ENCODE results near the gene ETS2.
A peak's percentile ranks its signal among the peaks of the same experiment; 100 is the strongest.

ETS2 gene

GRCh38 chr21:38863843-38864363 lies 58.2 kb downstream of the ETS2 start:
- no peak overlapping the region for H3K4me3 ChIP-seq (ENCODE audit: low read depth, low read length)
- DNase-seq (ENCODE audit: low read depth), result no peak
- TF ChIP-seq, protein P1, sequence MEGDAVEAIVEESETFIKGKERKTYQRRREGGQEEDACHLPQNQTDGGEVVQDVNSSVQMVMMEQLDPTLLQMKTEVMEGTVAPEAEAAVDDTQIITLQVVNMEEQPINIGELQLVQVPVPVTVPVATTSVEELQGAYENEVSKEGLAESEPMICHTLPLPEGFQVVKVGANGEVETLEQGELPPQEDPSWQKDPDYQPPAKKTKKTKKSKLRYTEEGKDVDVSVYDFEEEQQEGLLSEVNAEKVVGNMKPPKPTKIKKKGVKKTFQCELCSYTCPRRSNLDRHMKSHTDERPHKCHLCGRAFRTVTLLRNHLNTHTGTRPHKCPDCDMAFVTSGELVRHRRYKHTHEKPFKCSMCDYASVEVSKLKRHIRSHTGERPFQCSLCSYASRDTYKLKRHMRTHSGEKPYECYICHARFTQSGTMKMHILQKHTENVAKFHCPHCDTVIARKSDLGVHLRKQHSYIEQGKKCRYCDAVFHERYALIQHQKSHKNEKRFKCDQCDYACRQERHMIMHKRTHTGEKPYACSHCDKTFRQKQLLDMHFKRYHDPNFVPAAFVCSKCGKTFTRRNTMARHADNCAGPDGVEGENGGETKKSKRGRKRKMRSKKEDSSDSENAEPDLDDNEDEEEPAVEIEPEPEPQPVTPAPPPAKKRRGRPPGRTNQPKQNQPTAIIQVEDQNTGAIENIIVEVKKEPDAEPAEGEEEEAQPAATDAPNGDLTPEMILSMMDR (IDR thresholded peaks at IDR 0.05; ENCODE audit: control insufficient read depth, extremely low read depth, insufficient read depth), result no peak

DNA sequence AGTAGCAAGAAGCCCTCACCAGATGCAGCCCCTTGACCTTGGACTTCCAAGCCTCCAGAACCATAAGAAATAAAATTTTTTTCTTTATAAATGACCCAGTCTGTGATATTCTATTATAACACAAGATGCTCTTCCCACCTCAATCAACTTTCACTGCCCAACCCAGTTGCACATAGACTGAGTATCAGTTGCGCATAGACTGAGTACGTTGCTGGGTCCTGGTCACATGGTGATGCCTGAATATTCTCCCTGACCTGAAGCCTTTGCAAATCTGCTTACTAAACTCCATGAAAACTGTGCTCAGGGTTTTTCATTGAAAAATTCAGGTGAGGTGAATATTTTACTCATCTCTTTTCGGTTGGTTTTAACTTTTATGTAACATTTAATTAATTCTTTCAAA lies 59.2 kb downstream of the ETS2 start:
- TF ChIP-seq, protein P1 (IDR thresholded peaks at IDR 0.05; ENCODE audit: control insufficient read depth, extremely low read depth, insufficient read depth), result no peak
- DNase-seq (ENCODE audit: low read depth), result no peak
- no peak overlapping the region for H3K4me3 ChIP-seq (ENCODE audit: low read depth, low read length)

DNA sequence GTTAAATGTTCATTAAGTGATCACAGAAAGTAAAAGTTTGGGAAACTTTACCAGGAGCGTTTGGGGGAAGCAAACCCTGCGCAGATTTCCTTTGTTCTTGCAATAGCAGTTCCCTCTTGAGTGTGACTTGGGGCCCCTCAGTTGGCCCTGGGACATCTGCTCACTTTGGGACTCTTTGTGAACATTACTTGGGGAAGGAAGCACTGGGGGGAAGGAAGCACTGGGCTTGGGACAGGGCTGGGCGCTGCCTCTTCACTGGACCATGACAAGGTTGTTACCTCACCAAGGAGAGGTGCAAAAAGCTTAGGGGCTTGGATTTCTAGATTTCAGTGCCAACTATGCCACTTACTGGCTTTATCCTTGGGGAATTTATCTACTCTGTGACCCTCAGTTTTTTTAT lies 63.5 kb downstream of the ETS2 start:
- TF ChIP-seq, protein P1 (IDR thresholded peaks at IDR 0.05; ENCODE audit: control insufficient read depth, extremely low read depth, insufficient read depth), result no peak
- H3K4me3 ChIP-seq (ENCODE audit: low read depth, low read length), result no peak overlapping the region
- no peak for DNase-seq (ENCODE audit: low read depth)

- no peak overlapping the region for H3K4me3 ChIP-seq (ENCODE audit: low read depth, low read length)
- TF ChIP-seq, protein P1 (IDR thresholded peaks at IDR 0.05; ENCODE audit: control insufficient read depth, extremely low read depth, insufficient read depth), result no peak
- peak; percentile 3 for DNase-seq (ENCODE audit: low read depth)
These were observed 64.2 kb downstream of the ETS2 start for GRCh38 chr21:38869946-38870345.
